H1 (cell line): ENCODE measurements around the gene RALA. TPM values are rescaled to one million over a fixed set of nuclear protein-coding genes. Genes with fewer than 3 reads are reported as not detected.

Experiments used
- ATF3 ChIP-seq: IDR thresholded peaks from 2 replicates; pipeline ENCODE4 v1.6.1; 2011; ENCODE audit warnings: low read depth, mild to moderate bottlenecking, low read length; ENCODE audit not compliant: insufficient read depth
- CHD7 ChIP-seq: fragments of 300-600 bp; sonication (generic); IDR thresholded peaks from 2 replicates; pipeline ENCODE4 v1.7.1; 2012; ENCODE audit warnings: low read length, moderate library complexity, mild to moderate bottlenecking, inconsistent platforms; ENCODE audit not compliant: insufficient replicate concordance
- TCF12 ChIP-seq: IDR thresholded peaks from 2 replicates; pipeline ENCODE4 v1.6.1; 2011; ENCODE audit warnings: low read depth, mild to moderate bottlenecking, low read length
- polyA plus RNA-seq, 7 experiments: library from polyadenylated mRNA; depleted of rRNA in 3 of 7; stranded (reverse) in 5 of 7; unstranded in 2 of 7; fragments of >200 nt in 5 of 7; fragments of 200-250 nt in 2 of 7; gene quantifications; 1 replicate in 5 of 7; 2 replicates in 1 of 7; 4 replicates in 1 of 7; pipeline versions ENCODE4 v1.2.1 to v1.2.3, GENCODE V29; 2011 to 2013; ENCODE audit warnings: missing spikeins in 2 of 7, mixed read lengths in 2 of 7
- total RNA-seq: library from RNA; stranded (reverse); fragmentation: NEBNext Ultra II Directional; extraction: Animal tissue kit (Norgen Biotek cat#: 25700); gene quantifications from 2 replicates; pipeline ENCODE4 v1.2.1, GENCODE V29; 2021

RALA gene
- total and polyA plus RNA-seq, 2 of the 8 experiments (the other 6 are each of a cell fraction or from before 2014, with no cell fraction given) = 24.1 to 72.8 TPM

GRCh38 chr7:39735903-39736302 lies 112.5 kb downstream of the RALA start (continued):
- TF ChIP-seq CHD7 = no peak
- TF ChIP-seq TCF12 = no peak
- TF ChIP-seq ATF3 = no peak
- TF ChIP-seq, all 59 proteins: peak for 0
